HCT116 (cell line): ENCODE data around the gene TMEM54.

Source experiments
- CEBPB ChIP-seq: IDR thresholded peaks from 2 replicates; pipeline ENCODE4 v1.6.1; 2012; ENCODE audit warnings: low read depth
- EZH2 ChIP-seq: fragments of 200-600 bp; sonication (generic); IDR thresholded peaks from 2 replicates; pipeline ENCODE4 v1.6.1; 2017; ENCODE audit warnings: antibody characterized with exemption, mixed run types
- EZH2phosphoT487 ChIP-seq: fragments of 200-600 bp; IDR thresholded peaks from 2 replicates; pipeline ENCODE4 v1.6.1; 2018; ENCODE audit warnings: antibody characterized with exemption, borderline replicate concordance
- JUND ChIP-seq: IDR thresholded peaks from 2 replicates; pipeline ENCODE4 v1.6.1; 2012
- POLR2A ChIP-seq: IDR thresholded peaks from 2 replicates; pipeline ENCODE4 v1.7.0; 2011; ENCODE audit warnings: borderline replicate concordance; ENCODE audit not compliant: insufficient read depth, insufficient read length; ENCODE audit errors: extremely low read depth
- POLR2AphosphoS5 ChIP-seq: IDR thresholded peaks from 2 replicates; pipeline ENCODE4 v1.6.1; 2011; ENCODE audit warnings: mild to moderate bottlenecking, low read depth, low read length, moderate library complexity
- RAD21 ChIP-seq: IDR thresholded peaks from 2 replicates; pipeline ENCODE4 v1.6.1; 2012; ENCODE audit warnings: low read depth, mild to moderate bottlenecking
- SP1 ChIP-seq: IDR thresholded peaks from 2 replicates; pipeline ENCODE4 v1.6.1; 2012; ENCODE audit warnings: low read depth
- SRF ChIP-seq: IDR thresholded peaks from 2 replicates; pipeline ENCODE4 v1.6.1; 2012; ENCODE audit warnings: low read depth
- TCF7L2 ChIP-seq: IDR thresholded peaks from 2 replicates; pipeline ENCODE4 v1.7.0; 2011; ENCODE audit warnings: borderline replicate concordance, inconsistent platforms; ENCODE audit not compliant: insufficient read depth, insufficient read length; ENCODE audit errors: extremely low read depth
- YY1 ChIP-seq: IDR thresholded peaks from 2 replicates; pipeline ENCODE4 v1.6.1; 2011; ENCODE audit warnings: low read length, low read depth, moderate library complexity, mild to moderate bottlenecking; ENCODE audit not compliant: insufficient replicate concordance; ENCODE audit errors: extremely low read depth
- ZNF274 ChIP-seq: fragments of 200-500 bp; sonication (Bioruptor generic); IDR thresholded peaks from 2 replicates; pipeline ENCODE4 v1.6.1; 2014; ENCODE audit warnings: mild to moderate bottlenecking, low read depth, low read length, inconsistent platforms
- TF ChIP-seq, protein P1 (sequence below), 3 experiments: fragments of 200-600 bp in 1 of 3; sonication (generic) in 1 of 3; IDR thresholded peaks in 2 of 3; conservative IDR thresholded peaks in 1 of 3; 2 replicates each; pipeline ENCODE4 v1.5.1; 2012 to 2017; ENCODE audit warnings: low read depth in 2 of 3, low read length in 2 of 3, antibody characterized with exemption in 1 of 3, borderline replicate concordance in 1 of 3, control low read depth in 1 of 3, mild to moderate bottlenecking in 1 of 3, mixed read lengths in 1 of 3, mixed run types in 1 of 3, moderate library complexity in 1 of 3; ENCODE audit not compliant: insufficient read depth in 1 of 3
- TF ChIP-seq, protein P2 (sequence below): IDR thresholded peaks from 2 replicates; pipeline ENCODE4 v1.6.1; 2012; ENCODE audit warnings: low read depth

DNA sequence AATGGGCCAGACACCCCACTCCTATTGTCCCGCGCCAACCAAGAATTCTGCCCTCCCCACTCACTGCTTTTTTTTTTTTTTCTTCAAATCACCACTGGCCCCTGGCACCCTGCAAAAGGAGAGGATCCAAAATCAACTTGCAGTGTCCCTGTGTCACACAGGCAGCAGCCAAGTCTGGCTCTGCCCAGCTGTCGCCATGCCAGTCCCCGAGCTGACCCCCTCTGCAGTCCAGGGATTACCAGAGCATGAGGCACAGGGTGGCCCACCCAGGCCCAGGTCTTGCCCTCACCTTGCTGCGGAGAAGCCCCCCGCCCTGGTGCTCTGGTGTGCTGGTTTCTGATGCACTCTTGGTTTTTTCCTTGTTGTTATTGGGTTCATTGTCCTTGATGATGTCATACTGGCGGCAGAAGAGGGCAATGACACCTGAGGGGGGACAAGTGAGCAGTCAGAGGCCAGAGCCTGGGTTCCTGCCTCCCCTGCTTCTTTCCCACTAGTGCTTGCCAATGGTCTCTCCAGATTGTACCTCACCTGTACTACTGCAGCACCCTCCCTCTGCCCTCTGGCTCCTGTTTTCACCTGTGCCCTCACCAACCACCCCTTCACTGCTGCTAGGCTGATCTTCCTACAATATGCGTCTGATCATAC lies 36.7 kb downstream of the TMEM54 start:
- TF ChIP-seq, protein P1, sequence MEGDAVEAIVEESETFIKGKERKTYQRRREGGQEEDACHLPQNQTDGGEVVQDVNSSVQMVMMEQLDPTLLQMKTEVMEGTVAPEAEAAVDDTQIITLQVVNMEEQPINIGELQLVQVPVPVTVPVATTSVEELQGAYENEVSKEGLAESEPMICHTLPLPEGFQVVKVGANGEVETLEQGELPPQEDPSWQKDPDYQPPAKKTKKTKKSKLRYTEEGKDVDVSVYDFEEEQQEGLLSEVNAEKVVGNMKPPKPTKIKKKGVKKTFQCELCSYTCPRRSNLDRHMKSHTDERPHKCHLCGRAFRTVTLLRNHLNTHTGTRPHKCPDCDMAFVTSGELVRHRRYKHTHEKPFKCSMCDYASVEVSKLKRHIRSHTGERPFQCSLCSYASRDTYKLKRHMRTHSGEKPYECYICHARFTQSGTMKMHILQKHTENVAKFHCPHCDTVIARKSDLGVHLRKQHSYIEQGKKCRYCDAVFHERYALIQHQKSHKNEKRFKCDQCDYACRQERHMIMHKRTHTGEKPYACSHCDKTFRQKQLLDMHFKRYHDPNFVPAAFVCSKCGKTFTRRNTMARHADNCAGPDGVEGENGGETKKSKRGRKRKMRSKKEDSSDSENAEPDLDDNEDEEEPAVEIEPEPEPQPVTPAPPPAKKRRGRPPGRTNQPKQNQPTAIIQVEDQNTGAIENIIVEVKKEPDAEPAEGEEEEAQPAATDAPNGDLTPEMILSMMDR (IDR thresholded peaks at IDR 0.05 in 2 of 3, conservative IDR thresholded peaks at IDR 0.05 in 1 of 3; ENCODE audit: borderline replicate concordance in 1 of 3, insufficient read depth in 1 of 3, low read depth in 2 of 3, low read length in 2 of 3): no peak
- no peak for TF ChIP-seq ZNF274
- no peak for TF ChIP-seq RAD21
- TF ChIP-seq CEBPB: no peak
- TF ChIP-seq SRF: no peak
- TF ChIP-seq POLR2A: no peak
- TF ChIP-seq, protein P2, sequence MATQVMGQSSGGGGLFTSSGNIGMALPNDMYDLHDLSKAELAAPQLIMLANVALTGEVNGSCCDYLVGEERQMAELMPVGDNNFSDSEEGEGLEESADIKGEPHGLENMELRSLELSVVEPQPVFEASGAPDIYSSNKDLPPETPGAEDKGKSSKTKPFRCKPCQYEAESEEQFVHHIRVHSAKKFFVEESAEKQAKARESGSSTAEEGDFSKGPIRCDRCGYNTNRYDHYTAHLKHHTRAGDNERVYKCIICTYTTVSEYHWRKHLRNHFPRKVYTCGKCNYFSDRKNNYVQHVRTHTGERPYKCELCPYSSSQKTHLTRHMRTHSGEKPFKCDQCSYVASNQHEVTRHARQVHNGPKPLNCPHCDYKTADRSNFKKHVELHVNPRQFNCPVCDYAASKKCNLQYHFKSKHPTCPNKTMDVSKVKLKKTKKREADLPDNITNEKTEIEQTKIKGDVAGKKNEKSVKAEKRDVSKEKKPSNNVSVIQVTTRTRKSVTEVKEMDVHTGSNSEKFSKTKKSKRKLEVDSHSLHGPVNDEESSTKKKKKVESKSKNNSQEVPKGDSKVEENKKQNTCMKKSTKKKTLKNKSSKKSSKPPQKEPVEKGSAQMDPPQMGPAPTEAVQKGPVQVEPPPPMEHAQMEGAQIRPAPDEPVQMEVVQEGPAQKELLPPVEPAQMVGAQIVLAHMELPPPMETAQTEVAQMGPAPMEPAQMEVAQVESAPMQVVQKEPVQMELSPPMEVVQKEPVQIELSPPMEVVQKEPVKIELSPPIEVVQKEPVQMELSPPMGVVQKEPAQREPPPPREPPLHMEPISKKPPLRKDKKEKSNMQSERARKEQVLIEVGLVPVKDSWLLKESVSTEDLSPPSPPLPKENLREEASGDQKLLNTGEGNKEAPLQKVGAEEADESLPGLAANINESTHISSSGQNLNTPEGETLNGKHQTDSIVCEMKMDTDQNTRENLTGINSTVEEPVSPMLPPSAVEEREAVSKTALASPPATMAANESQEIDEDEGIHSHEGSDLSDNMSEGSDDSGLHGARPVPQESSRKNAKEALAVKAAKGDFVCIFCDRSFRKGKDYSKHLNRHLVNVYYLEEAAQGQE: no peak
- no peak for TF ChIP-seq SP1
- no peak for TF ChIP-seq POLR2AphosphoS5
- no peak for TF ChIP-seq EZH2phosphoT487
- no peak for TF ChIP-seq EZH2
- TF ChIP-seq YY1: no peak
- no peak for TF ChIP-seq TCF7L2
- no peak for TF ChIP-seq JUND
